ENCODE results near the gene ANKDD1B.
"Not testable (repeated sequence)": the region's sequence is repeated elsewhere in the genome, so short reads cannot be mapped to it uniquely, and the experiment has no call there.

The ANKDD1B gene

DNA sequence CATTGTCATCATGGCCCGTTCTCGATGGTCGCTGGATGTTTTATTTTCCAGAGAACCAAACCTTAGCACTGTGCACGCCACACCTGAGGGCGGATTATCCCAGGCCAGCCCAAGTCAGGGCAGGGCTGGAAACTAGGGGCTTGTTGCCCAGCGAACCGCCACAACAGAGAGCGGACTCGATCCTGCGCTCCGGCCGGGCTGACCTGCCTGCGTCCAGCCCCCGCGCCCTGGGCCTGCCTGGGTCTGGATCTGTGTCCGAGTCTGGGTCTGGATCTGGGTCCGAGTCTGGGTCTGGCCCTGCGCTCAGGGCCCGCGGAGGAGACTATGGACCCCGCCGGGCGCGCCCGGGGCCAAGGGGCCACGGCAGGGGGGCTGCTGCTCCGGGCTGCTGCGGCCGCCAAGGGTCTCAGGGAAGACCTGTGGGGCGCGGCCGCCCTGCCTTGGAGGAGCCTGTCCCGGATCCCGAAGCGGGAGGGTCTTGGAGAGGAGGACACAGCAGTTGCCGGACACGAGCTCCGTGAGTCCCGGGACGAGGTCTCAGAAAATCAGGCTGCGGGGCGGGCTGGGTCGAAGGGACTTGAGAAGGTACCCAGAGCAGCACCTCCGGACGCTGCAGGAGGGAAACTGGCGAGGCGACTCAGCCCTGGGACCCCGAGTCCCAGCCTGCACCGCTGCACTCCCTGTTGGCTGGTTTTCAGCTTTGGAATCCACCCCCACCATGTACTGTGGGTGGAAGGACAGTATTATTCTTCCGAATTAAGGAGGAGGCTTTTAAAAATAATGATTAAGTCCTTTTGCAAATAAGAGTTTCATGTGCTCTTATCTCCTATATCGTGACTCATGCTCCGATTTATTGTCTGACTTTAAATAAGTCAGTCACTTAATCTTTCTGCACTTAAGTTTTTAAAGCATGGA lies at the start of gene ANKDD1B:
TSS of gene ANKDD1B (plus strand) at position 143 of the 915 bp plus-strand sequence. CDS start at position 325, 182 bp downstream.
- no peak within 1 kb of the TSS for H2AFZ ChIP-seq (ENCODE audit: low read length)

DNA sequence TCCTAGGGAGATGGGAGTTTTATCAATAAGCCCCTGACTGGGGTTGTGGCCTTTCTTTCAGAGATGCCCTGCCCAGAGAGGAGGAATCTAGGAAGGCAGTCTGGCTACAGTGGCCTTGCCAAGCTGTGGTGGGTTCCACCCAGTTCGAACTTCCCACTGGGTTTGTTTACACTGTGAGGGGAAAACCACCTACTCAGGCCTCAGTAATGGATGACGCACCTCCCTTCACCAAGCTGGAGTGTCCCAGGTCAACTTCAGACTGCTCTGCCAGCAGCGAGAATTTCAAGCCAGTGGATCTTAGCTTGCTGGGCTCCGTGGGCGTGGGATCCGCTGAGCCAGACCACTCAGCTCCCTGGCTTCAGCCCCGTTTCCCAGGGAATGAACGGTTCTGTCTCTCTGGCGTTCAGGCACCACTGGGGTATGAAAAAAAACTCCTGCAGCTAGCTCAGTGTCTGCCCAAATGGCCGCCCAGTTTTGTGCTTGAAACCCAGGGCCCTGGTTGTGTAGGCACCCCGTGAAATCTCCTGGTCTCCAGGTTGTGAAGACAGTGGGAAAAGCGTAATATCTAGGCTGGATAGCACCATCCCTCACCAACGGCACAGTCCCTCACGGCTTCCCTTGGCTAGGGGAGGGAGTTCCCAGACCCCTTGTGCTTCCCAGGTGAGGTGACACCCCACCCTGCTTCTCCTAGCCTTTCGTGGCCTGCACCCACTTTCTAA lies 45.1 kb upstream of the ANKDD1B start:
- not testable (repeated sequence) for H3K27me3 ChIP-seq (replicated peaks; ENCODE audit: insufficient read depth, low read length); H3K9me3 ChIP-seq (replicated peaks; ENCODE audit: insufficient read depth, low read length); H3K4me1 ChIP-seq (ENCODE audit: low read length); H4K20me1 ChIP-seq (ENCODE audit: insufficient read depth, low read length); H3K79me2 ChIP-seq (ENCODE audit: low read length); H2AFZ ChIP-seq (ENCODE audit: low read length); H3K4me3 ChIP-seq (ENCODE audit: low read length); H3K9me2 ChIP-seq (replicated peaks; ENCODE audit: insufficient read depth, low read length); H3K27ac ChIP-seq (ENCODE audit: low read length); H3F3A ChIP-seq (ENCODE audit: insufficient read depth, low read length); H3K4me2 ChIP-seq (ENCODE audit: low read depth, low read length); DNase-seq; H3K36me3 ChIP-seq (replicated peaks; ENCODE audit: insufficient read depth, low read length); H3K9ac ChIP-seq (ENCODE audit: low read length)

More for the DNA sequence above, at the start of gene ANKDD1B:
- H4K20me1 ChIP-seq (ENCODE audit: insufficient read depth, low read length), result no peaks in the 10 kb centered on the region
- no peak within 1 kb of the TSS for H3K9ac ChIP-seq (ENCODE audit: low read length)
- no peak within 1 kb of the TSS for H3K27ac ChIP-seq (ENCODE audit: low read length)
- no peak for DNase-seq
- no peaks in the 10 kb centered on the region for H3K36me3 ChIP-seq (replicated peaks; ENCODE audit: insufficient read depth, low read length)
- H3K9me2 ChIP-seq (replicated peaks; ENCODE audit: insufficient read depth, low read length), result no peaks in the 10 kb centered on the region
- TF ChIP-seq EZH2phosphoT487 (IDR thresholded peaks at IDR 0.05; ENCODE audit: low read length) (no peak), EZH2 (optimal IDR thresholded peaks at IDR 0.05; ENCODE audit: low read depth, low read length) (no peak)
- TF ChIP-seq, protein P1, sequence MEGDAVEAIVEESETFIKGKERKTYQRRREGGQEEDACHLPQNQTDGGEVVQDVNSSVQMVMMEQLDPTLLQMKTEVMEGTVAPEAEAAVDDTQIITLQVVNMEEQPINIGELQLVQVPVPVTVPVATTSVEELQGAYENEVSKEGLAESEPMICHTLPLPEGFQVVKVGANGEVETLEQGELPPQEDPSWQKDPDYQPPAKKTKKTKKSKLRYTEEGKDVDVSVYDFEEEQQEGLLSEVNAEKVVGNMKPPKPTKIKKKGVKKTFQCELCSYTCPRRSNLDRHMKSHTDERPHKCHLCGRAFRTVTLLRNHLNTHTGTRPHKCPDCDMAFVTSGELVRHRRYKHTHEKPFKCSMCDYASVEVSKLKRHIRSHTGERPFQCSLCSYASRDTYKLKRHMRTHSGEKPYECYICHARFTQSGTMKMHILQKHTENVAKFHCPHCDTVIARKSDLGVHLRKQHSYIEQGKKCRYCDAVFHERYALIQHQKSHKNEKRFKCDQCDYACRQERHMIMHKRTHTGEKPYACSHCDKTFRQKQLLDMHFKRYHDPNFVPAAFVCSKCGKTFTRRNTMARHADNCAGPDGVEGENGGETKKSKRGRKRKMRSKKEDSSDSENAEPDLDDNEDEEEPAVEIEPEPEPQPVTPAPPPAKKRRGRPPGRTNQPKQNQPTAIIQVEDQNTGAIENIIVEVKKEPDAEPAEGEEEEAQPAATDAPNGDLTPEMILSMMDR (IDR thresholded peaks at IDR 0.05; ENCODE audit: low read length), result no peak
- no peak within 1 kb of the TSS for H3K4me3 ChIP-seq (ENCODE audit: low read length)
- no peaks in the 10 kb centered on the region for H3K79me2 ChIP-seq (ENCODE audit: low read length)
- no peaks in the 10 kb centered on the region for H3K9me3 ChIP-seq (replicated peaks; ENCODE audit: insufficient read depth, low read length)
- no peaks in the 10 kb centered on the region for H3F3A ChIP-seq (ENCODE audit: insufficient read depth, low read length)
- H3K4me1 ChIP-seq (ENCODE audit: low read length), result no peaks in the 10 kb centered on the region
- no peak within 1 kb of the TSS for H3K4me2 ChIP-seq (ENCODE audit: low read depth, low read length)
- H3K27me3 ChIP-seq (replicated peaks; ENCODE audit: insufficient read depth, low read length), result no peaks in the 10 kb centered on the region

DNA sequence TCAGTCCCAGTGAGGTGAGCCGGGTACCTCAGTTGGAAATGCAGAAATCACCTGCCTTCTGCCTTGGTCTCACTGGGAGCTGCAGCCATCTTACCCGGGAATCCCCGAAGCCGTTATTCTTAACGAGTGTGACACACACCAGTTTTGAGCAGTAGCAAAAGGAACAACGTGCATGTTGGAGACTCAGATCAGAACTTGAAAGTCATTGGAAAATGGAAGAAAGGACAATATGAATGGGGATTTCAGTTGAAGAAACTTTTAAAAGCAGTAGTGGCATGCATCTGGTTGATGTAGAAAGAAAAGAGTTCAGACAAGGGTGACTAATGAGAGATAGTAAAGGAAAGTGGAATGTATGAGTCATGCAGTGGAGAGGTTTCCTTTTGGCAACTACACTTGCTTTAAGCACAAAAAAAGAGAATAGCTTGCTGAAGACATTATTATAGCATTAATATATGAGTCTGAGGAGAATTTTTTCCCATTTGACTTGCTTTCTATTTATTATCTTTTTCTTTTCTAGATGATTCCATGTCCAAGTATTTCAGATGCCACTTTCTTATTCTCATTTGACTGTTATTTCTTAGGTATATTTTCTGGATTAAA lies 44.4 kb upstream of the ANKDD1B start:
- peak; percentile 11 for DNase-seq
- Histone ChIP-seq H3K9me2 (replicated peaks; ENCODE audit: insufficient read depth, low read length) (no peaks in the 10 kb centered on the region), H2AFZ (ENCODE audit: low read length) (no peak overlapping the region), H3K4me2 (ENCODE audit: low read depth, low read length) (no peak overlapping the region), H3K9me3 (replicated peaks; ENCODE audit: insufficient read depth, low read length) (no peaks in the 10 kb centered on the region), H3K4me1 (ENCODE audit: low read length) (peaks cover 8% of the 10 kb centered on the region), H4K20me1 (ENCODE audit: insufficient read depth, low read length) (no peaks in the 10 kb centered on the region), H3K27ac (ENCODE audit: low read length) (no peak overlapping the region), H3K4me3 (ENCODE audit: low read length) (no peak overlapping the region), H3F3A (ENCODE audit: insufficient read depth, low read length) (no peaks in the 10 kb centered on the region), H3K79me2 (ENCODE audit: low read length) (no peaks in the 10 kb centered on the region; the same call in 1 of the 2 replicates), H3K9ac (ENCODE audit: low read length) (no peak overlapping the region), H3K27me3 (replicated peaks; ENCODE audit: insufficient read depth, low read length) (no peaks in the 10 kb centered on the region), H3K36me3 (replicated peaks; ENCODE audit: insufficient read depth, low read length) (no peaks in the 10 kb centered on the region)
- TF ChIP-seq, protein P1 (IDR thresholded peaks at IDR 0.05; ENCODE audit: low read length), result no peak
- no peak for TF ChIP-seq EZH2phosphoT487 (IDR thresholded peaks at IDR 0.05; ENCODE audit: low read length)
- TF ChIP-seq EZH2 (optimal IDR thresholded peaks at IDR 0.05; ENCODE audit: low read depth, low read length), result no peak

Data from MM.1S (cell line).